ENCODE results near the gene APOBEC3A. TPM values are rescaled to one million over a fixed set of nuclear protein-coding genes. Genes with fewer than 3 reads are reported as not detected.

Gene APOBEC3A
- total and polyA plus RNA-seq, 10 of the 15 experiments (the other 5 are each of a cell fraction or from before 2014, with no cell fraction given), result 0.20 TPM; not detected in 9

- no peak for TF ChIP-seq HCFC1 (IDR thresholded peaks at IDR 0.05; ENCODE audit: low read length)
- TF ChIP-seq RELB (IDR thresholded peaks at IDR 0.05; ENCODE audit: low read depth), result no peak
- TF ChIP-seq SMAD5 (IDR thresholded peaks at IDR 0.05; ENCODE audit: low read depth), result no peak
- no peak for TF ChIP-seq CHD4 (IDR thresholded peaks at IDR 0.05)
- no peak for TF ChIP-seq RB1 (IDR thresholded peaks at IDR 0.05; ENCODE audit: borderline replicate concordance)
- no peak for TF ChIP-seq NFXL1 (IDR thresholded peaks at IDR 0.05; ENCODE audit: borderline replicate concordance)
- TF ChIP-seq ZNF592 (IDR thresholded peaks at IDR 0.05), result no peak
- no peak for TF ChIP-seq CBFB (IDR thresholded peaks at IDR 0.05; ENCODE audit: low read depth)
- no peak for TF ChIP-seq CEBPB (IDR thresholded peaks at IDR 0.05; ENCODE audit: borderline replicate concordance in 1 of 2, low read depth in 2 of 2, low read length in 2 of 2)
- no peak for TF ChIP-seq POU2F2 (IDR thresholded peaks at IDR 0.05; ENCODE audit: borderline replicate concordance, low read depth, low read length)
- TF ChIP-seq ZSCAN29 (IDR thresholded peaks at IDR 0.05), result no peak
- TF ChIP-seq SREBF1 (IDR thresholded peaks at IDR 0.05; ENCODE audit: low read length), result no peak
- TF ChIP-seq MEF2A (IDR thresholded peaks at IDR 0.05; ENCODE audit: insufficient read depth, low read depth, low read length), result no peak
- no peak for TF ChIP-seq GABPA (IDR thresholded peaks at IDR 0.05; ENCODE audit: low read depth)
- no peaks in the 10 kb centered on the region for H3K36me3 ChIP-seq (ENCODE audit: control insufficient read depth in 2 of 2, insufficient read depth in 2 of 2, low read length in 1 of 2)
- in situ Hi-C loops (cut with MboI), result no loop called here
- peak overlapping the region; percentile 39 for H3K4me2 ChIP-seq (ENCODE audit: control insufficient read depth, insufficient read depth)
- peak overlapping the region; percentile 73; the same call in 1 of the 2 replicates for H3K9ac ChIP-seq (ENCODE audit: control insufficient read depth, insufficient read depth, low read length)
- peak overlapping the region; percentile 78 for H3K27ac ChIP-seq (ENCODE audit: control insufficient read depth, insufficient read depth)
- no peaks in the 10 kb centered on the region for H4K20me1 ChIP-seq (ENCODE audit: control insufficient read depth, insufficient read depth)
- H3K4me1 ChIP-seq (ENCODE audit: control insufficient read depth, insufficient read depth, low read length), result peaks cover 24% of the 10 kb centered on the region
- ChIA-PET RAD21 (ENCODE audit: unreplicated experiment) (interaction anchor here (0.6 to 1.6 kb wide), 7 partner anchors 12 to 193 kb away, joined by 3 to 7 read pairs (median 4); partner anchors contain the start of gene CBX6), POLR2A (interaction anchor here (0.9 to 1.5 kb wide), 2 partner anchors 13 to 84 kb away, joined by 4 to 7 read pairs; no protein-coding TSS in a partner anchor), CTCF (interaction anchor here (1.0 to 6.4 kb wide), 5 partner anchors 13 to 84 kb away, joined by 3 to 41 read pairs (median 10); no protein-coding TSS in a partner anchor), SMC1A (ENCODE audit: uncharacterized antibody, unreplicated experiment) (interaction anchor here (0.8 to 1.8 kb wide), 5 partner anchors 12 to 140 kb away, joined by 3 to 7 read pairs (median 4); partner anchors contain the start of gene APOBEC3B)
- no peak for DNase-seq (ENCODE audit: low read depth, low spot score)
- WGBS (ENCODE audit: insufficient coverage, insufficient replicate concordance, low lambda C conversion rate, missing lambda C conversion rate), result 55% methylated on average over 11 of the region's 13 CpGs
- no peaks in the 10 kb centered on the region for H3K79me2 ChIP-seq (ENCODE audit: control insufficient read depth, insufficient read depth, low read length)
- no peak for FAIRE-seq
- peak; percentile 47 for ATAC-seq
- H3K27me3 ChIP-seq (replicated peaks in 1 of 2; ENCODE audit: control insufficient read depth in 2 of 2, insufficient read depth in 2 of 2, low read length in 1 of 2), result no peaks in the 10 kb centered on the region
- intact Hi-C loops (cut with micrococcal nuclease; ENCODE audit: unreplicated experiment), result no loop called here
- no peaks in the 10 kb centered on the region for H3K9me3 ChIP-seq (replicated peaks; ENCODE audit: control insufficient read depth, insufficient read depth, low read length)
- H3K4me3 ChIP-seq, result no peak overlapping the region
- BruUV-seq (replicated peaks), result no TSS peak
- H2AFZ ChIP-seq (ENCODE audit: control insufficient read depth, low read depth, low read length), result peak overlapping the region; percentile 21; the same call in 1 of the 2 replicates
These were observed 2.9 kb upstream of the APOBEC3A start for GRCh38 chr22:38954414-38955043.
